Stomach (tissue), 4 donors: Measurements from ENCODE around the gene COL25A1.

ENCODE experiments used
- CTCF ChIP-seq, 7 experiments: fragments of 450-650 bp in 4 of 7; fragments of 200-600 bp in 3 of 7; sonication (generic) in 3 of 7; IDR thresholded peaks; one replicate each; pipeline ENCODE4 v1.5.1; 2016 to 2019; ENCODE audit warnings: antibody characterized with exemption in 7 of 7, control low read depth in 2 of 7, mild to moderate bottlenecking in 1 of 7
- EP300 ChIP-seq: sonication (generic); formaldehyde crosslinking; IDR thresholded peaks from one replicate; pipeline ENCODE4 v1.6.1; 2017; ENCODE audit warnings: antibody characterized with exemption

GRCh38 chr4:109134921-109135320 is 167.5 kb downstream of the COL25A1 start:
- no peak for TF ChIP-seq EP300
- no peak for TF ChIP-seq CTCF (IDR thresholded peaks at IDR 0.05)
